GM19239 (cell line): ENCODE data around the gene STK40.

Experiments used
- DNase-seq: peaks from one replicate; pipeline ENCODE4 v3.0.0; 2011; ENCODE audit warnings: low spot score; ENCODE audit not compliant: insufficient read length
- FAIRE-seq: peaks from 2 replicates; lab custom pipeline; 2011; peaks lifted over from hg19 to GRCh38; lab: Jason Lieb, UNC

The STK40 gene

GRCh38 chr1:36380143-36380619, 5.5 kb downstream of the STK40 start:
- FAIRE-seq: no peak

DNA sequence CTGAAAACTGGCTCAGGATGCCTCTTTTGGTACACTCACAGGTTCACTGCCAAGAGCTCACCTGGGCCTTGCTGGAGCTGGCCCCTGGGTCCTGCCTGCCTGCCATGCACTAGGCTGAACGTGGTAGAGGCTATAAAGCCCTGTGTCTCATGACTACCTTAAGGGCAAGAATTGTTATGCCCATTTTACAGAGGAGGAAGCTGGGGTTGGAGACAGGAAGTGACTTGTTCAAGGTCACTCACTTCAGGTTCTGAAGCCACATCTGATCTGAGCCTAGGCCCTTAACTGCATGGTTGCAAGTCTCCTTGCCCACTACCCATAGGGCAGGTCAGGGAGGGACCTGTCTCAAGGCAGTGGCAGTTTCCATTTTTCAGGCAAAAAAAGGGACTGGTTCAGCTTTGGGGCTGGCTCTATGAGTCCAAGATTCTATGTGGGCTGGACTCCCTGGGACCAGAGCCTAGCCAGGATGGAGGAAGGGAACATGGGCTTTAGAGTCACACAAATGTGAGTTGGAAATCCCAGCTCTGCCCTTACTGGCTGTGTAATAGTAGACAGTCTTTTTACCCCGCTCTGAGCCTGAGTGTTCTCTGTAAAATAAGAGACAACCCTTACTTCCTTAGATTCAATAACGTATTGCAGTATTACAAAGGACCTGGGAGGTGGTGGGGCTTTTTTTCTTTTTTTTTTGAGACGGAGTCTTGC, 7.8 kb downstream of the STK40 start:
- no peak for DNase-seq
- peak; percentile 21 for FAIRE-seq

More at GRCh38 chr1:36380143-36380619, 5.5 kb downstream of the STK40 start:
- DNase-seq: no peak

GRCh38 chr1:36372617-36373016, 13.1 kb downstream of the STK40 start:
- DNase-seq (no peak), FAIRE-seq (no peak)

DNA sequence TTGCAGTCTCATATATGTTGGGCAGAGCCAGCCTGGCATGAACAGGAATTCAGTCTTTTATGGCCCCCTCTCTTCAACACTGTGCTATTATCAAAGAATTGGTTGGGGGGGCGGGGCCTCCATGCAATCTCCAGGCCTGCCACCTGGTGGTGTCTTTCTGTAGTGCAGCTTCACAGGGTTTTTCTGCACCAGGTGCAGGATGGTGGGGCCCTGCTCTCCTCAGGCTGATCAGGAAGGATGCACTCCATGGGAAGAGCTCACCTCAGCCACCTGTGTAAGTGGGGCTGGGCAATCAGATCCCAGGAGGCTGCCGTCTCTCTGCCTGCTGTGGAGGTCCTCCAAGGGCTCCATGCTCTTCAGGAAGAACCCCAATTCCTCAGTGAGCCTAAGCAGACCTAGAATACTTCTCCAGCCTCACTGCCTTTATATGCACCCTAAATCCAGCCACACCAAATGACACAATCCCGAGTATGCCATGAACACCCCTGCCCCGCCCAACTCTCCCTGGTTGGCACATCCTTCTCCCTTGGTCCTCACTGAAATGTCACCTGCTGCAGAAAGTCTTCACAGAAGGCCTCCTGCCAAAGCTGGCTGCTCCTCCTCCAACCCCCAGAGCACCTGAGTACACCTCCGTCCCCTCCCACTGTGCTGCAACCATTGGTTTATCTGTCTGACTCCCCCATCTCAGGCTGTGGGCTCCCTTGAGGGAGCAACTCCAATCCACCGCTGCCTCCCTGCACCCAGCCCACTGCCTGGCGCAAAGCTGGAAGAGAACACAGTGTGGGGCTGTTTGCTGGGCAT, 16.5 kb downstream of the STK40 start:
- DNase-seq (peak; percentile 66), FAIRE-seq (peak; percentile 97)

DNA sequence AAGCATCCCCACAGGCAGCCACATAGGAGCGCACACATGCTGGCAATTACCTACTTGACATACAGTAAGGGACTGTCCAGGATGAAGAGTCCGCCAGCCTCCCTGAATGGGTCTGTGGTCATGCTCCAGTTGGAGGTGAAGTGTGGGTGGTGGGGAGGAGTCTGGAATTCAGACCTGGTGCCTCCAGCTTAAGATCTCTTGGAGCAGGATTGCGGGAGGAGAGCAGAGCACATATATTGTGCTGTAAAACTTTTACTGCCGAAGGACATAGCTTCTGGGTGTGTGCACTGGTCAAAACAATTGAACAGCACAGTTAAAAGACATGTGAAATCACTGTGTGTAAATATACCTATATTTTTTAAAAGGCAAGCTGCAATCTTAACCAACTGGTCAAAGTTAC, 17.9 kb downstream of the STK40 start:
- FAIRE-seq: no peak
- no peak for DNase-seq

- no peak for FAIRE-seq
- no peak for DNase-seq
Observed at GRCh38 chr1:36367066-36367465, 18.7 kb downstream of the STK40 start.

GRCh38 chr1:36366091-36366661, 19.5 kb downstream of the STK40 start:
- peak; percentile 83 for FAIRE-seq

DNA sequence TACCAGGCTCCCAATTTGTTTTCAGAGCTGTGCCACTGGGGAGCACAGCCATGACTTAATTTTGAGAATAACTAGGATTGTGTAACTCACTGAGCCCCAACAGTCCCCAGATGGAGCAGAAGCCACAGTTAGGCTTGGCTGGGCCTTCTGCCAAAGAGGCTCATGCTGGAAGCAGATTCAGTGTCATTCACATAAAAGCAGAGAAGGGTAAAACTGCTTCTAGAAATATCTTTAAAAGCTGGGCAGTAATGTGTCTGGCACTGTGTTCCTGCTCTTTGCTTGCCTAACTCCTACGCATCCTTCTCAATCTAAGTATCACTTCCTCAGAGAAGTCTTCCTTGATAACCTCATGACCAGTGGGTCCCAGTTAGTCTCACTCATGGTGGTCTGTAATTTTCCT, 20.3 kb downstream of the STK40 start:
- FAIRE-seq (no peak), DNase-seq (no peak)

More at GRCh38 chr1:36366091-36366661, 19.5 kb downstream of the STK40 start:
- no peak for DNase-seq

DNA sequence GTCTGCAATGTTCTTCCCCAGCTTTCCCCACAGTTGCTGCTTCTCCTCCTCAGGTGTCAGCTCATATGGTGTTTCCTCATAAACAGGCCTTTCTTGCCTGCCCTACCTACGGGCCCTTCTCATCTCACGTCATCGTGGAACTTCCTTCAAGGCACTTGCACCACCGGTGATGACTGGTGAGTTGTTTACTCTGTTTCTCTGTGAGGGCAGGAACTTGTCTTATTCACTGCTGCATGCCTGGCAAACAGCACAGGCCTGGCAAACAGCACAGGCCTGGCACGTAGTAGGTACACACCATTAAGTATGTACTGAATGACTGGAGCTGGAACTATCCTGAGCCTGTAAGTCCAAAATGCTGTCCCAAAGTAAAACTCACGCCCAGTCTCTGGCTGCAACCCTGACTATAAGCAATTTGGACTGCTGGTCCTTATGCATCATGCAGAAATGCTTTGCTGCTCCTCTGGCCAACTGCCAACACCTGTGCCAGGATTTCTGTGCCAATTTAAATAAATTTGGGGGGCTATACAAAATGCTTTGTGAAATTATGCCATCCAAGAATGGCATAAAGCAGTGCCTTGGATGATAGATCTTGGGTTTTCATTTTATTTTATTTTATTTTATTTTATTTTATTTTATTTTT, 25.7 kb downstream of the STK40 start:
- no peak for FAIRE-seq
- no peak for DNase-seq

DNA sequence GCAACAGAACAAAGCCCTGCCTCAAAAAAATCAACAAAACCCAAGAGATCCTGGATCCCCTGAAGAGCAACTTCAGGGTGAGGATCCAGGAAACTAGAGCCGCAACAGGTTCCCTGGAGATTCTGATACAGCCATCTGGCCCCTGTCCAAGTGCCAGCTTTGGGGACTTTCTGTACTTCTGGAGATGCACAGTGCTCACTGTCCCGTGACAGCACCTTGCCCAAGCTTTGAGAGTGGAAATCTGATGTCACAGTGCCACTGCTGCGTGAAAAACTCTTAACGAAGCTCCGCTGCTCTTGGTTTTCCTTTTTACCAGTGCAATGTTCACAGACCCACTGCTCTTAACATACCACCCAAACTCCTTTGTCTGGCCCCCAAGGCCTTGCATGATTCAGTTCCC, 26.3 kb downstream of the STK40 start:
- no peak for FAIRE-seq
- no peak for DNase-seq

DNA sequence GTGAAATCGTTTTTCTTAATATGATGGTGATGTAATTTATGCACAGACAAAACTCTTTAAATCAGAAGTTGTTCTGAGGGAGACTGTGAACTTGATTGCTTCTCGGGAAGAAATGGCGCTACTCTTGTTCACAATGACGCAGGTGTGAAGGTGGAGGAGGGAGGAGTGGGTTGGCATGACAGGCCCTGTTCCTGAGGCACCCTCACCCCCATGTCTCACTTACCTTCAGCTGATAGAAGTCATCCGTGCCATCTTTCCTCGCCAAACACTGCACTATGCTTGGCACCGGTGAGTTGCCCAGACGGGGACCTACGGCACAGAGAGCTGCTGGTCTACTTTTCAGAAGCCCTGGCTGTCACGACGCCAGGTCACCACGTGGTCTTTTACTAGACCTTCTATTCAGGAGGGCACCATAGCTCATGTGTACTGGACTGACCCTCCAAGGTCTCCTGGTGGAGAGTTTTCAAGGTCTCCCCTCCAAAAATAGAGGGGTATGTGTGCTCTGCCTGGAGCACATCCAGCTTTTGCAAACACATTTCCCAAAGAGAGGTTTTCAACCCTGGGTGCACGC, 27.1 kb downstream of the STK40 start:
- FAIRE-seq (no peak), DNase-seq (no peak)

DNA sequence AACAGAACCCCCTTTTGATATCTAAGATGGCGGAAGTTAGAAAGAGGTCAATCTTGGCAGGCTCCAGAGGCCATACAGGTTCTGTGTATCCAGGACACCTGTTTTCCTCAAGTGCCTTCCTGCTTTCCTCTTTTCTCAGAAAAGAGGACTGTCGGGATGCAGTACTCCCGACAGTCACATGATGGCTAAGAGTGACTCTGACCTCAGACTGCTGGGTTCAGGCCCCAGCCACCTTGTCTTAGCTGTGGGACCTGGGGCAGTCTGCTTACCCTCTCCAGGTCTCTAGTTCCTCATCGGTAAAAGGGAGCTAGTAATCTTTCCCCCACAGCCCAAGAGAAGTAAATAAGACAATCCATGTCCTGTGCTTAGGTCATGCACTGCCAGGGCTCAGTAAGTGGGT, 29.9 kb downstream of the STK40 start:
- FAIRE-seq (no peak), DNase-seq (no peak)

GRCh38 chr1:36354486-36354885, 31.2 kb downstream of the STK40 start:
- no peak for FAIRE-seq

GRCh38 chr1:36352910-36353878, 32.5 kb downstream of the STK40 start:
- no peak for DNase-seq
- FAIRE-seq: no peak

More at GRCh38 chr1:36354486-36354885, 31.2 kb downstream of the STK40 start:
- DNase-seq: no peak

DNA sequence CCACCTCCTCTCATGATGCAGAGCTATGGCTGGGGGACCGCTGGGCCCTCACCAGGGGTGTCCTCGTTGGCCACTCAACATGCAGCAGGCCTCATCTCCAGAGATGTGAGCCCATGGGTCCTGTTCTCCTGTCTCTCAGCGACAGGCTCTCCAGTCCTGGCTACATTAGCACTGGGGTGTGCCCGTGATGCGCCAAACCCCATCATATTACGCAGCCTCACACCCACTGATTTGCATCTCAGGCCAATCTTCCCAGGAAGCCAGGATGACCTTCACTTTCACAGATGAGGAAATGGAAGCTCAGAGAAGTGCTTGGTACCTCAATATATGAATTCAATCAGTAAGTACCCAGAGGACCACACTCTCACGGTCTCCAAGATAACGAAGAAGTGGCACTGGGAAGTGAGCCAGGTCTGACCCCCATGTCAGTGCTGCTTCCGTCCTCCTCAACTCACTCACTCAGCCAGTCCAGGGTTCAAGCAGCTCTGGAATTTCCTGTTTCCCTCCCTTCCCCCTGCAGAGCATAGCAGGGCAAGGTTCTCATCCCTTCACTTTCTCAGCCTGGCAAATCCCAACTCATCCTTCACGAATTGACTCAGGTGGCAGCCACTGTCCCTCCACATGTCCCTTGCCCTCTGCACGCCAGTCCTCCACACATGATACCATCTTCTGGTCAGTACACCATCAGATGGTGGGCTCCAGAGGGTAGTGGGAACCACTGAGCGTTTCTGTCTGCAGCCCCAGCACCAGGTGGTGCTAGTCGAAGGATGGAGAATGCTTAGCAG, 33.4 kb downstream of the STK40 start:
- FAIRE-seq (no peak), DNase-seq (no peak)

GRCh38 chr1:36351227-36351977, 34.3 kb downstream of the STK40 start:
- DNase-seq (no peak), FAIRE-seq (no peak)

DNA sequence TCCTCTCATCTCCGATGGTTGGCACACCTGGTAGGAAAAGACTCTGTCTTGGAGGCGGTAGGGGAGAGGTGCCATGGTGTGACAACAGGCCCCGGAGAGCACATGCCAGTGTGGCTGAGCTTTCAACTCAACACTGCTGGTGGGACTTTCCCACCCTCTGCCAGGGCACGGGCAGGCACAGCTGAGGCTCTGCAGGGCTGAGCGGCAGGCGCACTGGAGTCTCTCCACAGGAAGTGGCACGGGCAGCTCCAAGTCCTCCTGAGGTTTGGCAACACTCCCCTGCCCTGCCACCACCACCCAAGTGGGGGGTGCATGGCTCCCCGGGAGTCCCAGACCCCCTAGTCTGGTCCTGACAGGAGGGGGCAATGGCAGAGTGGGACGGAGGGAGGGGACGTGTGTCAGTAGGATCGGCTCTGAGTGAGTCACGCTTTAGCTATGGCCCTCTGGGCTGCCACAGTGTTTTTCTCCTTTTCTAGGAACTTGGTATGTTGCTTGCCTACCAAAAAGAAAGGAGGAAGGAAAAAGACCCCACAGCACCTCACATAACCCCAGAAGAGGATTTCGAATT, 35.0 kb downstream of the STK40 start:
- FAIRE-seq: peak; percentile 35
- DNase-seq: no peak
